Neural cell (in vitro differentiated cells): ENCODE results near the gene MYBL2. TPM values are rescaled to one million over a fixed set of nuclear protein-coding genes. Genes with fewer than 3 reads are reported as not detected.

Source experiments
- H2AFZ ChIP-seq: fragments of 200-600, 300-800 bp; sonication (generic), shearing (Covaris generic); 2 replicates; pipeline ENCODE4 v1.6.0; 2014; ENCODE audit warnings: low read depth, mild to moderate bottlenecking, antibody characterized with exemption, low read length, moderate library complexity
- H3F3A ChIP-seq: fragments of 200-600 bp; shearing (Covaris generic); 2 replicates; pipeline ENCODE4 v1.6.1; 2016; ENCODE audit warnings: mild to moderate bottlenecking, moderate library complexity, mixed read lengths, antibody characterized with exemption, low read length; ENCODE audit not compliant: insufficient read depth, poor library complexity, severe bottlenecking
- H3K27ac ChIP-seq: fragments of 200-600, 300-800 bp; sonication (generic), shearing (Covaris generic); 2 replicates; pipeline ENCODE4 v1.5.1; 2014; ENCODE audit warnings: mild to moderate bottlenecking, low read length, moderate library complexity
- H3K27me3 ChIP-seq: fragments of 300-800, 200-600 bp; sonication (generic), shearing (Covaris generic); 2 replicates; pipeline ENCODE4 v1.6.0; 2014; ENCODE audit warnings: mild to moderate bottlenecking, low read depth, low read length, moderate library complexity; ENCODE audit not compliant: insufficient read depth
- H3K36me3 ChIP-seq: fragments of 300-800, 200-600 bp; sonication (generic), shearing (Covaris generic); 2 replicates; pipeline ENCODE4 v1.5.1; 2014; ENCODE audit warnings: mild to moderate bottlenecking, antibody characterized with exemption, low read length, moderate library complexity; ENCODE audit not compliant: insufficient read depth
- H3K4me2 ChIP-seq: fragments of 300-800, 200-600 bp; sonication (generic), shearing (Covaris generic); 2 replicates; pipeline ENCODE4 v1.6.0; 2014; ENCODE audit warnings: mild to moderate bottlenecking, low read length
- H3K4me3 ChIP-seq: fragments of 300-800, 200-600 bp; sonication (generic), shearing (Covaris generic); 2 replicates; pipeline ENCODE4 v1.5.1; 2014; ENCODE audit warnings: mild to moderate bottlenecking, low read length, moderate library complexity
- H3K79me2 ChIP-seq: fragments of 200-600 bp; shearing (Covaris generic); replicated peaks from 2 replicates; pipeline ENCODE4 v1.6.0; 2014; ENCODE audit warnings: mild to moderate bottlenecking, low read length, moderate library complexity; ENCODE audit not compliant: insufficient read depth
- H3K9ac ChIP-seq: fragments of 300-800, 200-600 bp; sonication (generic), shearing (Covaris generic); 2 replicates; pipeline ENCODE4 v1.6.1; 2016; ENCODE audit warnings: mild to moderate bottlenecking, low read length, mixed read lengths
- H3K9me2 ChIP-seq: fragments of 200-600 bp; shearing (Covaris generic); 2 replicates; pipeline ENCODE4 v1.6.1; 2016; ENCODE audit warnings: mild to moderate bottlenecking, low read length, mixed read lengths; ENCODE audit not compliant: insufficient read depth
- H3K9me3 ChIP-seq: fragments of 200-600, 300-800 bp; sonication (generic), shearing (Covaris generic); 2 replicates; pipeline ENCODE4 v1.6.1; 2016; ENCODE audit warnings: mild to moderate bottlenecking, mixed run types, low read length, moderate library complexity, mixed read lengths
- H4K20me1 ChIP-seq: fragments of 200-600 bp; shearing (Covaris generic); 2 replicates; pipeline ENCODE4 v1.6.1; 2016; ENCODE audit warnings: mild to moderate bottlenecking, mixed run types; ENCODE audit not compliant: insufficient read depth
- EP300 ChIP-seq: fragments of 450-650 bp; conservative IDR thresholded peaks from 2 replicates; pipeline ENCODE4 v1.6.1; 2014; ENCODE audit warnings: antibody characterized with exemption, mild to moderate bottlenecking, moderate library complexity; ENCODE audit not compliant: poor library complexity, severe bottlenecking
- EZH2 ChIP-seq: fragments of 200-600, 300-800 bp; shearing (Covaris generic), sonication (generic); IDR thresholded peaks from 2 replicates; pipeline ENCODE4 v1.6.1; 2014; ENCODE audit warnings: antibody characterized with exemption, low read length, borderline replicate concordance, mild to moderate bottlenecking; ENCODE audit not compliant: insufficient read depth, poor library complexity, severe bottlenecking
- MXI1 ChIP-seq: fragments of 450-650 bp; conservative IDR thresholded peaks from 2 replicates; pipeline ENCODE4 v1.6.1; 2014; ENCODE audit warnings: antibody characterized with exemption, mild to moderate bottlenecking; ENCODE audit not compliant: poor library complexity, severe bottlenecking
- POLR2AphosphoS5 ChIP-seq: IDR thresholded peaks from 2 replicates; pipeline ENCODE4 v1.6.1; 2012
- RAD21 ChIP-seq: fragments of 450-650 bp; conservative IDR thresholded peaks from 2 replicates; pipeline ENCODE4 v1.6.1; 2014; ENCODE audit warnings: antibody characterized with exemption, mild to moderate bottlenecking, moderate library complexity
- SMC3 ChIP-seq: fragments of 450-650 bp; conservative IDR thresholded peaks from 2 replicates; pipeline ENCODE4 v1.6.1; 2014; ENCODE audit warnings: antibody characterized with exemption, mild to moderate bottlenecking, moderate library complexity; ENCODE audit not compliant: poor library complexity
- TAF1 ChIP-seq: IDR thresholded peaks from 2 replicates; pipeline ENCODE4 v1.6.1; 2012; ENCODE audit warnings: low read depth
- polyA plus RNA-seq: library from polyadenylated mRNA; depleted of rRNA; stranded (reverse); fragments of >200 nt; gene quantifications from 2 replicates; pipeline ENCODE4 v1.2.3, GENCODE V29; 2014
- TF ChIP-seq, protein P1 (sequence below): fragments of 450-650 bp; IDR thresholded peaks from 2 replicates; pipeline ENCODE4 v1.5.1; 2014; ENCODE audit warnings: antibody characterized with exemption, mild to moderate bottlenecking, moderate library complexity; ENCODE audit not compliant: poor library complexity, severe bottlenecking
- TF ChIP-seq, protein P2 (sequence below): IDR thresholded peaks from 2 replicates; pipeline ENCODE4 v1.6.1; 2012; ENCODE audit warnings: borderline replicate concordance

MYBL2 gene
- polyA plus RNA-seq, 1 donor from 2014 or later, result not detected

DNA sequence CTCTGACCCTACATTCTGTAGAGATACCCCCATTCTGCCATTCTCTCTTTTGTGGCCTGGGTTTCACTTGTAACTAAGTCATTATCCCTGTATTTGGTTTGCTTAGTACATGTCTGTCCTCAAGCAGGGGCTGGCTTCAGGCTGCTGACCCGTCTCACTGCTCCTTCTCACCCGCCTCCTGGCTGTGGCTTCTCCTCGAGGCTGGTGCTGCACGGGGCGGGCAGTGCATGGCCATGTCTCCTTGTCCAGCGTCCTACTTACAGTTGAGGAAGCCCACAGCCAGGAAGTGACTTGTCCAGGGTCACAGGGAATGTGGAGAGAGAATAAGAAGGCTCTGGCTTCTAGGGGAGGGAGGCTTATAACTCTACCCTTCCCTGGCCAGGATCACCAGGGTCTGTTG is 48.6 kb downstream of the MYBL2 start:
- no peaks in the 10 kb centered on the region for H3F3A ChIP-seq

DNA sequence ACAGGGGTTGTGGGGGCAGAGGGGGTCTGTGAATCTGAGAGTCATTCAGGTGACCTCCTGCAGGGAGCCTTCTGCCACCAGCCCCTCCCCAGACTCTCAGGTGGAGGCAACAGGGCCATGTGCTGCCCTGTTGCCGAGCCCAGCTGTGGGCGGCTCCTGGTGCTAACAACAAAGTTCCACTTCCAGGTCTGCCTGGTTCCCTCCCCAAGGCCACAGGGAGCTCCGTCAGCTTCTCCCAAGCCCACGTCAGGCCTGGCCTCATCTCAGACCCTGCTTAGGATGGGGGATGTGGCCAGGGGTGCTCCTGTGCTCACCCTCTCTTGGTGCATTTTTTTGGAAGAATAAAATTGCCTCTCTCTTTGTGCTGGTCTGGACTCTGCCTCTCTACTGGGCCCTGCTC is 49.2 kb downstream of the MYBL2 start:
- no peak overlapping the region for H2AFZ ChIP-seq
- H3F3A ChIP-seq, result no peaks in the 10 kb centered on the region
- H3K4me3 ChIP-seq, result no peak overlapping the region
- H3K27me3 ChIP-seq, result no peaks in the 10 kb centered on the region
- H3K9me2 ChIP-seq, result no peaks in the 10 kb centered on the region
- no peak overlapping the region for H3K4me2 ChIP-seq
- H3K79me2 ChIP-seq, result no peaks in the 10 kb centered on the region
- H3K36me3 ChIP-seq, result no peaks in the 10 kb centered on the region
- no peaks in the 10 kb centered on the region for H4K20me1 ChIP-seq
- no peak overlapping the region for H3K27ac ChIP-seq
- no peak for TF ChIP-seq EP300
- no peak overlapping the region for H3K9ac ChIP-seq
- H3K9me3 ChIP-seq, result no peaks in the 10 kb centered on the region

More for the DNA sequence above, 48.6 kb downstream of the MYBL2 start:
- no peak overlapping the region for H3K4me2 ChIP-seq
- no peaks in the 10 kb centered on the region for H3K9me2 ChIP-seq
- no peaks in the 10 kb centered on the region for H3K27me3 ChIP-seq
- H3K27ac ChIP-seq, result no peak overlapping the region
- H4K20me1 ChIP-seq, result no peaks in the 10 kb centered on the region
- H2AFZ ChIP-seq, result no peak overlapping the region
- TF ChIP-seq SMC3, result no peak
- TF ChIP-seq, protein P1, sequence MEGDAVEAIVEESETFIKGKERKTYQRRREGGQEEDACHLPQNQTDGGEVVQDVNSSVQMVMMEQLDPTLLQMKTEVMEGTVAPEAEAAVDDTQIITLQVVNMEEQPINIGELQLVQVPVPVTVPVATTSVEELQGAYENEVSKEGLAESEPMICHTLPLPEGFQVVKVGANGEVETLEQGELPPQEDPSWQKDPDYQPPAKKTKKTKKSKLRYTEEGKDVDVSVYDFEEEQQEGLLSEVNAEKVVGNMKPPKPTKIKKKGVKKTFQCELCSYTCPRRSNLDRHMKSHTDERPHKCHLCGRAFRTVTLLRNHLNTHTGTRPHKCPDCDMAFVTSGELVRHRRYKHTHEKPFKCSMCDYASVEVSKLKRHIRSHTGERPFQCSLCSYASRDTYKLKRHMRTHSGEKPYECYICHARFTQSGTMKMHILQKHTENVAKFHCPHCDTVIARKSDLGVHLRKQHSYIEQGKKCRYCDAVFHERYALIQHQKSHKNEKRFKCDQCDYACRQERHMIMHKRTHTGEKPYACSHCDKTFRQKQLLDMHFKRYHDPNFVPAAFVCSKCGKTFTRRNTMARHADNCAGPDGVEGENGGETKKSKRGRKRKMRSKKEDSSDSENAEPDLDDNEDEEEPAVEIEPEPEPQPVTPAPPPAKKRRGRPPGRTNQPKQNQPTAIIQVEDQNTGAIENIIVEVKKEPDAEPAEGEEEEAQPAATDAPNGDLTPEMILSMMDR, result no peak
- TF ChIP-seq EZH2, result no peak
- no peak for TF ChIP-seq MXI1
- TF ChIP-seq, protein P2, sequence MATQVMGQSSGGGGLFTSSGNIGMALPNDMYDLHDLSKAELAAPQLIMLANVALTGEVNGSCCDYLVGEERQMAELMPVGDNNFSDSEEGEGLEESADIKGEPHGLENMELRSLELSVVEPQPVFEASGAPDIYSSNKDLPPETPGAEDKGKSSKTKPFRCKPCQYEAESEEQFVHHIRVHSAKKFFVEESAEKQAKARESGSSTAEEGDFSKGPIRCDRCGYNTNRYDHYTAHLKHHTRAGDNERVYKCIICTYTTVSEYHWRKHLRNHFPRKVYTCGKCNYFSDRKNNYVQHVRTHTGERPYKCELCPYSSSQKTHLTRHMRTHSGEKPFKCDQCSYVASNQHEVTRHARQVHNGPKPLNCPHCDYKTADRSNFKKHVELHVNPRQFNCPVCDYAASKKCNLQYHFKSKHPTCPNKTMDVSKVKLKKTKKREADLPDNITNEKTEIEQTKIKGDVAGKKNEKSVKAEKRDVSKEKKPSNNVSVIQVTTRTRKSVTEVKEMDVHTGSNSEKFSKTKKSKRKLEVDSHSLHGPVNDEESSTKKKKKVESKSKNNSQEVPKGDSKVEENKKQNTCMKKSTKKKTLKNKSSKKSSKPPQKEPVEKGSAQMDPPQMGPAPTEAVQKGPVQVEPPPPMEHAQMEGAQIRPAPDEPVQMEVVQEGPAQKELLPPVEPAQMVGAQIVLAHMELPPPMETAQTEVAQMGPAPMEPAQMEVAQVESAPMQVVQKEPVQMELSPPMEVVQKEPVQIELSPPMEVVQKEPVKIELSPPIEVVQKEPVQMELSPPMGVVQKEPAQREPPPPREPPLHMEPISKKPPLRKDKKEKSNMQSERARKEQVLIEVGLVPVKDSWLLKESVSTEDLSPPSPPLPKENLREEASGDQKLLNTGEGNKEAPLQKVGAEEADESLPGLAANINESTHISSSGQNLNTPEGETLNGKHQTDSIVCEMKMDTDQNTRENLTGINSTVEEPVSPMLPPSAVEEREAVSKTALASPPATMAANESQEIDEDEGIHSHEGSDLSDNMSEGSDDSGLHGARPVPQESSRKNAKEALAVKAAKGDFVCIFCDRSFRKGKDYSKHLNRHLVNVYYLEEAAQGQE, result no peak
- TF ChIP-seq EP300, result no peak
- no peak for TF ChIP-seq POLR2AphosphoS5
- no peak for TF ChIP-seq RAD21
- TF ChIP-seq TAF1, result no peak
- no peaks in the 10 kb centered on the region for H3K79me2 ChIP-seq
- no peak overlapping the region for H3K9ac ChIP-seq
- no peaks in the 10 kb centered on the region for H3K36me3 ChIP-seq
- H3K9me3 ChIP-seq, result no peaks in the 10 kb centered on the region
- no peak overlapping the region for H3K4me3 ChIP-seq
